ENCODE measurements around the gene PKDREJ.

GRCh38 chr22:46286941-46287872, 24.1 kb upstream of the PKDREJ start:
- no peak for TF ChIP-seq CTCF (IDR thresholded peaks at IDR 0.05; ENCODE audit: poor library complexity, severe bottlenecking)
- TF ChIP-seq EP300 (conservative IDR thresholded peaks at IDR 0.05; ENCODE audit: poor library complexity, severe bottlenecking) = no peak
- no peak for TF ChIP-seq REST (IDR thresholded peaks at IDR 0.05; ENCODE audit: borderline replicate concordance)
- no peak for TF ChIP-seq MXI1 (conservative IDR thresholded peaks at IDR 0.05; ENCODE audit: poor library complexity, severe bottlenecking)
